MM.1S (cell line): ENCODE measurements around the gene MAPRE3.

ENCODE experiments used
- DNase-seq: peaks from one replicate; pipeline ENCODE4 v3.0.0-alpha.2; 2015
- H2AFZ ChIP-seq: fragments of 300-600 bp; sonication (generic); 2 replicates; pipeline ENCODE4 v1.6.0; 2016; ENCODE audit warnings: antibody characterized with exemption, low read length
- H3F3A ChIP-seq: fragments of 300-600 bp; sonication (generic); 2 replicates; pipeline ENCODE4 v1.6.1; 2016; ENCODE audit warnings: mild to moderate bottlenecking, antibody characterized with exemption, low read length, moderate library complexity, mixed read lengths; ENCODE audit not compliant: insufficient read depth
- H3K27ac ChIP-seq: fragments of 300-600 bp; sonication (generic); 2 replicates; pipeline ENCODE4 v1.5.1; 2016; ENCODE audit warnings: mild to moderate bottlenecking, low read length
- H3K27me3 ChIP-seq: fragments of 300-600 bp; sonication (generic); replicated peaks from 2 replicates; pipeline ENCODE4 v1.6.0; 2016; ENCODE audit warnings: low read length; ENCODE audit not compliant: insufficient read depth
- H3K36me3 ChIP-seq: fragments of 300-600 bp; sonication (generic); replicated peaks from 2 replicates; pipeline ENCODE4 v1.6.1; 2016; ENCODE audit warnings: mild to moderate bottlenecking, low read length, mixed read lengths; ENCODE audit not compliant: insufficient read depth
- H3K4me1 ChIP-seq: fragments of 300-600 bp; sonication (generic); 2 replicates; pipeline ENCODE4 v1.6.1; 2016; ENCODE audit warnings: low read length, mixed read lengths
- H3K4me2 ChIP-seq: fragments of 300-600 bp; sonication (generic); 2 replicates; pipeline ENCODE4 v1.6.0; 2016; ENCODE audit warnings: low read depth, low read length
- H3K4me3 ChIP-seq: fragments of 300-600 bp; sonication (generic); 2 replicates; pipeline ENCODE4 v1.5.1; 2016; ENCODE audit warnings: low read length, mixed read lengths
- H3K79me2 ChIP-seq: fragments of 300-600 bp; sonication (generic); 2 replicates; pipeline ENCODE4 v1.6.1; 2016; ENCODE audit warnings: mixed run types, low read length, mixed read lengths
- H3K9ac ChIP-seq: fragments of 300-600 bp; sonication (generic); 2 replicates; pipeline ENCODE4 v1.6.1; 2016; ENCODE audit warnings: low read length, mixed read lengths
- H3K9me2 ChIP-seq: fragments of 300-600 bp; sonication (generic); replicated peaks from 2 replicates; pipeline ENCODE4 v1.6.1; 2016; ENCODE audit warnings: mild to moderate bottlenecking, low read length, mixed read lengths; ENCODE audit not compliant: insufficient read depth
- H3K9me3 ChIP-seq: fragments of 300-600 bp; sonication (generic); replicated peaks from 2 replicates; pipeline ENCODE4 v1.6.1; 2016; ENCODE audit warnings: mild to moderate bottlenecking, low read length, mixed read lengths; ENCODE audit not compliant: insufficient read depth
- H4K20me1 ChIP-seq: fragments of 300-600 bp; sonication (generic); 2 replicates; pipeline ENCODE4 v1.6.1; 2016; ENCODE audit warnings: mild to moderate bottlenecking, low read length, moderate library complexity, mixed read lengths; ENCODE audit not compliant: insufficient read depth
- EZH2 ChIP-seq: fragments of 300-600 bp; sonication (generic); optimal IDR thresholded peaks from 2 replicates; pipeline ENCODE3; 2017; ENCODE audit warnings: low read depth, mild to moderate bottlenecking, antibody characterized with exemption, low read length, mixed read lengths
- EZH2phosphoT487 ChIP-seq: fragments of 300-600 bp; sonication (generic); IDR thresholded peaks from 2 replicates; pipeline ENCODE4 v1.6.1; 2018; ENCODE audit warnings: antibody characterized with exemption, low read length
- TF ChIP-seq, protein P1 (sequence below): fragments of 300-600 bp; sonication (generic); IDR thresholded peaks from 2 replicates; pipeline ENCODE4 v1.5.1; 2016; ENCODE audit warnings: antibody characterized with exemption, low read length, mixed read lengths

MAPRE3 gene

DNA sequence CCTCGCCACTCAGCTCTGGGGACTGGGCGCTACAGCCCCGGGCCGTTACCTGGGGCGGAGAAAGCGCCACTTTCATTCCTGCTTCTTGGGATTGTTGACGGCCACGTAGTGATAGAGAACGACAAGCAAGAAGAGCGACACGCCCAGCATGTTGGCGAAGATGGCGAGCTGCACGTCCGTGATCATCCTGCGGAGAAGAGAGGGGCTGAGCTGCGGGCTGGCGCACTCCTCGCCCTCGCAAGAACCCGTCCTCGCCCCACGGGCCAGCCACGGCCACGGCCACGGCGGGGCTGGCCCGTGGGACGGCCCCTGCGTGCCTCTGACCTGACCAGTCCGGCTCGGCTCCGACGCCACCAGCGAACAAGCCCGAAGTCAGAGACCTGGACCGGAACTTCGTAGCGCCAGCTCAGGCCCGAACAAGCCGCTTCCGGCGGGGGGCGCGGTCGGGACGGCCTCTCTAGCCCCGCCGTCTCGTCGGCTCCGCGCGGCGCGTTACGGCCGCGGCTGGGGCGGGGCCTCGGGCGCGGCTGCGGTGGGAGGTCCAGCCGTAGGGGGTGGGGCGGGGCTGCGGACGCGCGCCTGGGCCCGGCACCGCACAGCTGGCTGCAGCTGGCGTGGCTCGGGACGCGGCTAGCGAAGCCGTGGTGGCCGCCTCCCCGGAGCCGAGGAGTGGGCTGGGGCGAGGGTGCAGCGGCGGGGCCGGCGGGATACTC lies 101.0 kb downstream of the MAPRE3 start, which contains the start of gene OST4:
OST4 (minus strand) TSS at position 378 of the 713 bp plus-strand sequence.
- Histone ChIP-seq H2AFZ (peak within 1 kb of the TSS; percentile 78), H3K27me3 (no peaks in the 10 kb centered on the region)

DNA sequence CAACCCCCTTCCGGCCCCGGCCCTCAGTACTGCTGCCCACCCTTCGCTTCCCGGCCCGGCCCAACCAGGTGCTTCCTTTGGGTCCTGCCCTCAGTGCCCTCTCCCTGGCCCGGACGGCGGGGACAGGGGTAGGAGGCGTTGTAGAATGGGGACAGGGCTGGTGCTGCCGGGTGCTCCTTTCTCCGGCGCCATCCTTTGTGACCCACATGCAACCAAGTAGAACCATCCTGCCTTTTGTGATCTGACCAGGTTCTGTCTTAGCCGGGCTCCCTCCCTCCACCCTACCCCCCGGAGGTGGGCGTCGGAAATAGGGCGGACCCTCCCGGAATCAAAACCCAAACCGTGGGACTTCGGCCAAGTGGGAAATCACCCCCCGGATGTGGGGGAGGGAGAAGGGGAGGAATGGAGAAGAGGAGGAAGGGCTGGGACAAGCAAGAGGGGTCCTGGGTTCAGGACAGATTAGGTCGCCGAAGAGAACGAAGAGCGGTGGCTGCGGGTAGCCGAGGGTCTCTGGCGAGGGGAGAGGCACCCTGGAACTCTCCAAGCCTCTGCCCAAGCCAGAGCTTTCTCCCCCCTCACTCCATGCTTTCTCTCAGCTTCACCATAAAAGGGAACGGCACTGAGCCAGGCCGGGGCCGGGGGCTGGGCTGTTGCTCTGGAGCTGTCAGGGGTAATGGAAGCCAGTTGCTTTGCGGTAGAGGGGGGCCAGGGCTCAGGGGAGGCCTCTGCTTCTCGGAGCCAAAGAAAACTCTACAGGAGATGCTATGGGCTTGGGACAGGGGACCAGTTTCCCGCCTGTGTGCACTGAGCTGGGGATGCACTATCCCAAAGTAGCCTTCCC lies 101.8 kb downstream of the MAPRE3 start:
- H3K9me2 ChIP-seq, result no peaks in the 10 kb centered on the region
- peaks cover 49% of the 10 kb centered on the region for H3K4me1 ChIP-seq
- H3K79me2 ChIP-seq, result peaks cover 33% of the 10 kb centered on the region
- peak overlapping the region; percentile 57; the same call in 1 of the 2 replicates for H3K9ac ChIP-seq
- TF ChIP-seq EZH2 (no peak), EZH2phosphoT487 (no peak)
- TF ChIP-seq, protein P1, sequence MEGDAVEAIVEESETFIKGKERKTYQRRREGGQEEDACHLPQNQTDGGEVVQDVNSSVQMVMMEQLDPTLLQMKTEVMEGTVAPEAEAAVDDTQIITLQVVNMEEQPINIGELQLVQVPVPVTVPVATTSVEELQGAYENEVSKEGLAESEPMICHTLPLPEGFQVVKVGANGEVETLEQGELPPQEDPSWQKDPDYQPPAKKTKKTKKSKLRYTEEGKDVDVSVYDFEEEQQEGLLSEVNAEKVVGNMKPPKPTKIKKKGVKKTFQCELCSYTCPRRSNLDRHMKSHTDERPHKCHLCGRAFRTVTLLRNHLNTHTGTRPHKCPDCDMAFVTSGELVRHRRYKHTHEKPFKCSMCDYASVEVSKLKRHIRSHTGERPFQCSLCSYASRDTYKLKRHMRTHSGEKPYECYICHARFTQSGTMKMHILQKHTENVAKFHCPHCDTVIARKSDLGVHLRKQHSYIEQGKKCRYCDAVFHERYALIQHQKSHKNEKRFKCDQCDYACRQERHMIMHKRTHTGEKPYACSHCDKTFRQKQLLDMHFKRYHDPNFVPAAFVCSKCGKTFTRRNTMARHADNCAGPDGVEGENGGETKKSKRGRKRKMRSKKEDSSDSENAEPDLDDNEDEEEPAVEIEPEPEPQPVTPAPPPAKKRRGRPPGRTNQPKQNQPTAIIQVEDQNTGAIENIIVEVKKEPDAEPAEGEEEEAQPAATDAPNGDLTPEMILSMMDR, result no peak
- H4K20me1 ChIP-seq, result no peaks in the 10 kb centered on the region
- H3K9me3 ChIP-seq, result no peaks in the 10 kb centered on the region
- peak overlapping the region; percentile 64 for H3K4me3 ChIP-seq
- DNase-seq, result no peak
- peak overlapping the region; percentile 74 for H2AFZ ChIP-seq
- H3F3A ChIP-seq, result peaks cover 22% of the 10 kb centered on the region
- no peaks in the 10 kb centered on the region for H3K36me3 ChIP-seq
- peak overlapping the region; percentile 94 for H3K4me2 ChIP-seq
- no peak overlapping the region for H3K27ac ChIP-seq
- H3K27me3 ChIP-seq, result no peaks in the 10 kb centered on the region

More for the DNA sequence above, 101.0 kb downstream of the MAPRE3 start, which contains the start of gene OST4:
- Histone ChIP-seq H4K20me1 (no peaks in the 10 kb centered on the region), H3K4me1 (peaks cover 42% of the 10 kb centered on the region), H3K27ac (peak within 1 kb of the TSS; percentile 61; the same call in 1 of the 2 replicates), H3K9me2 (no peaks in the 10 kb centered on the region), H3F3A (peaks cover 14% of the 10 kb centered on the region), H3K9me3 (no peaks in the 10 kb centered on the region), H3K79me2 (peaks cover 33% of the 10 kb centered on the region), H3K4me3 (peak within 1 kb of the TSS; percentile 100), H3K9ac (peak within 1 kb of the TSS; percentile 88), H3K36me3 (no peaks in the 10 kb centered on the region), H3K4me2 (peak within 1 kb of the TSS; percentile 94)
- DNase-seq, result peak; percentile 94
- no peak for TF ChIP-seq EZH2
- TF ChIP-seq, protein P1, result peak; percentile 8; the same call in 1 of the 2 replicates

DNA sequence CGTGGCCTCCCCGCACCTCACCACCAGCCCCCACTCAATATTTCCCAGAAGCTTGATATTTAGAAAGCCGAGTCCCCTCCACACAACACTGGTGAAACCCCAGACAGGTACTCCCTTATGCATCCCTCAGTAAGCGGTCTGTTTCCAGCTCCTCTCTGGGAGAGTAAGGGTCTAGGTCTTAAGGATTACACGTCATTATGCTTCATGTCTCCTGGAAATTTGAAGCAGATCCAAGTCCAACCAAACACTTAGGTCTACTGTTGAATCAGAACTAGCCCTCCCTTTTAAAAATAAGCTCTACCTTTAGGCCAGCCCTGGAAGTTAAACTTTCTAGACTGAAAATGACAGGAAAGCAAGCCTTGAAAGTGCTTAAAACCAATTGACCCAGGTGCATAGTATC lies 102.5 kb downstream of the MAPRE3 start:
- no peak overlapping the region for H3K4me2 ChIP-seq
- H3K9ac ChIP-seq, result no peak overlapping the region

More for the DNA sequence above, 102.5 kb downstream of the MAPRE3 start:
- H3K9me2 ChIP-seq, result no peaks in the 10 kb centered on the region
- no peaks in the 10 kb centered on the region for H3K9me3 ChIP-seq
- no peak overlapping the region for H2AFZ ChIP-seq
- H3K27me3 ChIP-seq, result no peaks in the 10 kb centered on the region
- no peak overlapping the region for H3K27ac ChIP-seq
- no peak for DNase-seq
- TF ChIP-seq, protein P1, result no peak
- TF ChIP-seq EZH2phosphoT487 (no peak), EZH2 (no peak)
- H3F3A ChIP-seq, result peaks cover 25% of the 10 kb centered on the region
- H3K36me3 ChIP-seq, result no peaks in the 10 kb centered on the region
- H4K20me1 ChIP-seq, result no peaks in the 10 kb centered on the region
- H3K79me2 ChIP-seq, result peaks cover 33% of the 10 kb centered on the region
- peaks cover 54% of the 10 kb centered on the region for H3K4me1 ChIP-seq
- no peak overlapping the region for H3K4me3 ChIP-seq
